GM21528 (cell line): ENCODE data around the gene APEH.

Experiments
- ATAC-seq: cut with Tn5 transposase; IDR thresholded peaks from one replicate; pipeline ENCODE4 v1.9.1; 2021; ENCODE audit warnings: mild to moderate bottlenecking, moderate library complexity; ENCODE audit not compliant: unreplicated experiment, low FRiP score

Gene APEH

GRCh38 chr3:49650177-49650576 is 24.0 kb upstream of the APEH start:
- no peak for ATAC-seq

GRCh38 chr3:49650637-49651036 is 23.5 kb upstream of the APEH start:
- no peak for ATAC-seq

- no peak for ATAC-seq
Measured at GRCh38 chr3:49652218-49652902, 21.8 kb upstream of the APEH start.

GRCh38 chr3:49652903-49653415 is 21.2 kb upstream of the APEH start:
- ATAC-seq = no peak

GRCh38 chr3:49653621-49654020 is 20.5 kb upstream of the APEH start:
- no peak for ATAC-seq

- ATAC-seq = no peak
Measured at GRCh38 chr3:49654176-49654825, 19.9 kb upstream of the APEH start.

- ATAC-seq = no peak
Measured at GRCh38 chr3:49654955-49655556, 19.1 kb upstream of the APEH start.

- no peak for ATAC-seq
Measured at GRCh38 chr3:49655731-49656285, 18.3 kb upstream of the APEH start.

- no peak for ATAC-seq
Measured at GRCh38 chr3:49656541-49657112, 17.5 kb upstream of the APEH start.

GRCh38 chr3:49657208-49657915 is 16.8 kb upstream of the APEH start:
- no peak for ATAC-seq

- ATAC-seq = no peak
Measured at GRCh38 chr3:49658711-49659110, 15.4 kb upstream of the APEH start.

- ATAC-seq = no peak
Measured at GRCh38 chr3:49659756-49660155, 14.4 kb upstream of the APEH start.

- ATAC-seq = no peak
Measured at GRCh38 chr3:49661281-49661680, 12.9 kb upstream of the APEH start.

GRCh38 chr3:49662021-49662420 is 12.1 kb upstream of the APEH start:
- ATAC-seq = no peak

GRCh38 chr3:49662720-49663413 is 11.3 kb upstream of the APEH start:
- no peak for ATAC-seq

- ATAC-seq = no peak
Measured at GRCh38 chr3:49663831-49664230, 10.3 kb upstream of the APEH start.

GRCh38 chr3:49664300-49664699 is 9.9 kb upstream of the APEH start:
- ATAC-seq = no peak

- ATAC-seq = no peak
Measured at GRCh38 chr3:49665822-49666519, 8.2 kb upstream of the APEH start.

- ATAC-seq = no peak
Measured at GRCh38 chr3:49666592-49666991, 7.6 kb upstream of the APEH start.
